PC-9 (cell line): ENCODE measurements around the gene RASGEF1B.

Source experiments
- CTCF ChIP-seq: fragments of 200-600 bp; sonication (generic); conservative IDR thresholded peaks from 2 replicates; pipeline ENCODE4 v1.6.1; 2017; ENCODE audit warnings: mixed run types, antibody characterized with exemption, mild to moderate bottlenecking, moderate library complexity
- EZH2 ChIP-seq: fragments of 200-600 bp; sonication (generic); IDR thresholded peaks from 2 replicates; pipeline ENCODE4 v1.8.0; 2017; ENCODE audit warnings: antibody characterized with exemption, low read depth

DNA sequence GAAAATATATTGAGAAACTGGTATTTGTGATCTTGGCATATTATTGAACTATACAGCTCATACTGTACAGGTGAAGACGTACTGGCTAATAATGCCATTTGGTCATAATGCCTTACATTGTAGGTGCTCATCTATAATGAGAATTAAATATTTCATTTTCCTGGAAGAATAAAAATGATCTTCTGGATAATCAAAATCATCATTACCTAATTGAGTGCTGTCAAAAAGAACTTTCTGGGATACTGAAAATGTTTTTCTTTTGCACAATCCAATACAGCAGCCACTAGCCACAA, 4.1 kb downstream of the RASGEF1B start:
- TF ChIP-seq CTCF (no peak; the same call in 1 of the 2 replicates), EZH2 (no peak)
